NCI-H2196 treated with DMSO at 0.1 percent for 48 hours (cell line): Measurements from ENCODE around the gene TBC1D9.
"Not testable (repeated sequence)": the region's sequence is repeated elsewhere in the genome, so short reads cannot be mapped to it uniquely, and the experiment has no call there.

Experiments used
- DNase-seq: peaks from one replicate; lab custom pipeline; 2025; ENCODE audit not compliant: unreplicated experiment; lab: John Stamatoyannopoulos, UW

Gene TBC1D9

DNA sequence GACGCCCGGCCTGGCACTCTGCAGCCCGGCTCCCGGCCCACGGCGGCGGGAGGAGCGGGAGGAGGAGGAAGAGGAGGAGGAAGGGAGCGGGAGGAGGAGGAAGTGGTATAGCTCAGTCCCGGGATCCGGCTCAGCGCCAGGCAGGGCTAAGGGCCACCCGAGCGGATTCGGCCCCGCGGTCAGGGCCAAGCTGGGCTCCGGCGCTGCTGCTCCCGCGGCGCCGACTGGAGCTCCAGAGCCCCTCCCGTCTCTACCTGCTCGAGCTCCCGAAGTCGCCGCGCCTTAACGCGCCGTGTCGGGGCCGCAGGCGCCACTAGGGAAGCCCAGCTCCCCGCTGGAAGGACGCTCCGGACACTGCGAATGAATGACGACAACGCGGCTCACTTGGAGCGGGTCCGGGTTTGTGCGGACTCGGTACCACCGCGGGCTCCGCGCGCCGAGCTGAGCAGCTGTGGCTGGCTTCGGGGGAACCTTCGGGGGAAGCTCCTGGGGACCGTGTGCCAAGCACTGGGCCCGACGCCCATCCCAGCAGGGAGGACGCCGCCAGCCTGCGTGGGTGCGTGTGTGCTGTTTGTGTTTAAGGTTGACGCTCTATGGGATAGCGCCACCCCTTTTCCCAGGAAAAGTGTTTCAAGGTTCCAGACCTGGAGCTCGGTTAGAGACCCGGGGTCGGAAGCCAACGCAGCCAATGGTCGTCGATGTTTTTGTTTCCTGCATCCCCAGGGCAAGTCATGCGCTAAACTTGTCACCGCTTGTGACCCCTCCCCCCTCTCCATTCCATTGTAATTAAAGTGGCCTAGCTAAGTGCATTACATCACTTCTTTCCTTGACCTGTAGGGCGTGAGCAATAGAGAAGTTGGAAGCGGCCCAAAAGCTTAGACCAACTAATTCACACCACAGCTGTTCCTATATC, at the start of gene TBC1D9:
Gene TBC1D9 (minus strand): TSS at position 67 of the 913 bp plus-strand sequence. CDS start 340 bp downstream, outside the sequence.
- peak; percentile 54 for DNase-seq

DNA sequence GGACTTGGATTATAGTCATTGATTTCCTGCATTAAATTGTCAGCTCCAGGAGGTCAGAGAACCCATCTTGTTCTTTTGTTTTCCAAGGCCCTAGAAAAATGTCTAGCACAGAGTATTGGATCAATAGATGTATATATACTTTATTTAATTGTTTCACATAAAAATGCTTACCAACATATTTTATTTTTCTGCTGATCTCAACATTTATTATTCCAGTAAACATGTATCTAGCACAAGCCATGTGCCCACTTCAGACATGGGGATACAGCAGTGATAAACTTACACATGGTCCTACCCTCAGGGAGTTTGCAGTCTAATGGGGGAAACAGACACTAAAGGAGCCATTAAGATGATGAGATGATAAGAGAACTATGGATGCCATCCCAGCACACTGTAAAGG, 49.1 kb upstream of the TBC1D9 start:
- DNase-seq: no peak

DNA sequence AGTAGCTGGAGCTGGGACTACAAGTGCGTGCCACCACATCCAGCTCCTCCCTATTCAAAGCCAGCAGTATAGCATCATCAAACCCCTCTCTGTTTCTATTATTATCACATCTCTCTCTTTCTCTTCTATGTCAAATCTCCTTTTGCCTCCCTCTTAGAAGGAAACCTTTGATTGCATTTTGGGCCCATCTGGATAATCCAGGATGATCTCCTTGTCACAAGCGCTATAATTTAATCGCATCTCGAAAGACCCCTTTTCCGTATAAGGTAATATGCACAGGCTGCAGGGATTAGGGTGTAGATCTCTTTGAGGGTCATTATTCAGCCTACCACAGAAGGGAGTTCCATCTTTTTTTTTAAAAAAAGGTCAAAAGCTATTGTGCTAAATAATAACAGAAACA, 46.4 kb upstream of the TBC1D9 start:
- no peak for DNase-seq

DNA sequence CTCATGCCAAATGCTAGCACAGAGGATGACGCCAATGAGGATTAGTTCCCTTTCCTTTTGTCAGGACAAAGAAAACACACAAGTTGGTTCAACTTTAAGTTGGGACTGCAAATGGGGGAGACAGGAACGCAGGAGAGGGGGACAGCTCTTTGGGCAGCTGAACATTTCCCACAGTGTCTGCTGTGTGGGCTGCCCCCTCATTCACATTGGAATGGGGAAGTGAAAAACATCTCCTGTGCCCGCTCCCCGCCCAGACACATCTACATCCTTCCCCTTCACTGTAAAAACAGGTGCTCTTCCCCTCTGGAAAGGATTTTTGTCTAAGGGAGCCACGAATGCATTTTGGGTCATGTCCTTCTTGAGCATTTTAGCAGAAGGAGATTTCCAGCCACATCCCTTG, 44.5 kb upstream of the TBC1D9 start:
- DNase-seq: no peak

DNA sequence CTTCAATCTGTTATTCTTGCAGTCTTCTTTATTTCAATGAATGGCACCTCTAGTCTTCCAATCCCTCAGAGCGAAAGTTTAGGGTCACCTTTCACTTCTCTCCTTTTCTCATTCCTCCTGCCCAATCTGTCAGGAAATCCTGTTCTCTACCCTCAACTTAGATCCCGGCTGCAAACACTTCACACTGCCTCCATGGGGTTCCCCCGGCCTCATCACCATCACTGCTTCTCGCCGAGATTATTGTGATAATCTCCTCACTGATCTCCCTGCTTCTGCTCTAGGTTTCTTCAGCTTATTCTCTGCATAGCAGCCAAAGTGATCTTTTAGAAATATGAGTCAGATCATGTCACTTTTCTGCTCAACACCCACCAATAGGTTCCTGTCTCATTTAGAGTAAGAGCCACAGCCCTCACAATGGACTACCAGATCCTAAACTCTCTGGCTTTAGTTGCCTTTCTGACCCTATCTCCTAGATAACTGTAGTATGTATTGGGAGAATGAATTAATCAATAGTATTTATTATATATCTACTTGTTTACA, 43.6 kb upstream of the TBC1D9 start:
- DNase-seq: no peak

DNA sequence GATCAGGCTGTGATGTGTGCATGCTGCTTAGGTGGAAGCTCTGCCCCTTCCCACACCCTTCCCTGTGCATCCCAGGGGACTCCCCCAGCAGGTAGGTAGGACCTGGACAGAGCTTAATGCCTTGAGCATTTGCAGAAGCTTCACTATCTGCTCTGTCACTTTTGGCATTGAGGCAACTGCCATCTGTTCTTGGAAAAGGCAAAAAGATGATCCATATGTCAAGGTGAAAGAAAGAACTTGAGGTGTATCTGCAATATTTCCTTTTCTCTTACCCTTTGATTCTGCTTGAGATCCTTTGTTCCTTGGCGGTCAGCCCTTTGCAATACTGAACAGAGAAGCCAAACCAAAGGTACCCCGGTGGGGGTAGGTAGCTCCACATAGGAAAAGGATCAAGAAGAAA, 37.1 kb upstream of the TBC1D9 start:
- DNase-seq: no peak

DNA sequence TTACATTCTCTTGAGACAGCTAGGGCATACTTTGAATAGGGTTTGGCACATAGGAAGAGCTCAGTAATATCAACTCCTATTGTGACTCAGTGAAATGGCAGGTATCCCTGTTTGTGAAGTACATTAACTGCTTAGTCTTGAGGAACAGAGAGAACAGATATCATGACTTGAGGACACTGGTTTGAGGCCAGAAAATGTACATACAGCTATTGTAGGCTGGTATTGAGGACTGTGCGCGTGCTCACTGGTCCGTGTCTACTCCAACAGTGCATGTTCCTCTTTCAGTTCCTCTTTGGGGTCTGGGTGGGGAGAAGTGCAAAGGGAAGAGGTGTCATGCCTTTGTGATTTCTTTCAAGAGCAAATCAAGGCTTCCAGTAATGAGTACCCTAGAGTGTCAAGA, 34.6 kb upstream of the TBC1D9 start:
- no peak for DNase-seq

DNA sequence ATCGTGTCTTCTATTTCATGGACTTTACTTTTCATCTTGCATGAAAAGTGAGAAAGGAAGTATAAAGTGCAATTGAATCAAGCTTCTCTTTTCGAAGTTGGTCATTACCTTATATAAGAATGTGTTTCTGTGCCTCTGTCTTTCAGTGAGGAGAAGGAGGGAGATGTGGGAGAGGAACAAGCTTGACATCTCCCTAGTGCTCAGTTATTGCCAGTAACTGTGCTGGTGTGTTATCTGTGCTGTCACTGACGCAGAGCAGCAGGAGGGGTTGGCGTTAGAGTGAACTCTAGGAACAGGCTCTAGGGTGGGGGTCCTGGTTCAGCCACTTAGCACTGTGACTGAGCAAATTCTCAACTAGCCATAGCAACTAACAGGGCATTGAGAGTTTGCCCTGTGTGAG, 34.0 kb upstream of the TBC1D9 start:
- no peak for DNase-seq

DNA sequence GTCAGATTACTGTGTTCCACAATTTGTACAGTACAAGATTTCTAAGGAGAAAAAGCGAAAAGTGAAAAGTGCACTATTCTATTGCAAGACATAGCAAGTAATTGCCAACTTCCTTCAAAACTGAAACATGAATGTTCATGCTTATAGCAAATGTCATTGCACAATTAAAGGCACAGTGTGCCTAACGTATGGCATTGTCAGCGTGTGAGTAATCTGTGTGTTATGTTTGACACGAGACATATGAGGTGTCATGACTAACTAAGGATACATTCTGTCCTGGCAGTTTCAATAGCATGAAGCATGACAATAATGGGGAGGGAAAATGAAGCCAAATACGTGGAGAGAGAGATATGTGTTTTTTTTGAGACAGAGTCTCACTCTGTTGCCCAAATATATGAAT, 33.6 kb upstream of the TBC1D9 start:
- no peak for DNase-seq

DNA sequence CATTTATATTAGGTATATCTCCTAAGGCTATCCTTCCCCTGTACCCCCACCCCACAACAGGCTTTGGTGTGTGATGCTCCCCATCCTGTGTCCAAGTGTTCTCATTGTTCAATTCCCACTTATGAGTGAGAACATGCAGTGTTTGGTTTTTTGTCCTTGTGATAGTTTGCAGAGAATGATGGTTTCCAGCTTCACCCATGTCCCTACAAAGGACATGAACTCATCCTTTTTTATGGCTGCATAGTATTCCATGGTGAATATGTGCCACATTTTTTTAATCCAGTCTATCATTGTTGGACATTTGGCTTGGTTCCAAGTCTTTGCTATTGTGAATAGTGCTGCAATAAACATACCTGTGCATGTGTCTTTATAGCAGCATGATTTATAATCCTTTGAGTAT, 26.6 kb upstream of the TBC1D9 start:
- DNase-seq: not testable (repeated sequence)

DNA sequence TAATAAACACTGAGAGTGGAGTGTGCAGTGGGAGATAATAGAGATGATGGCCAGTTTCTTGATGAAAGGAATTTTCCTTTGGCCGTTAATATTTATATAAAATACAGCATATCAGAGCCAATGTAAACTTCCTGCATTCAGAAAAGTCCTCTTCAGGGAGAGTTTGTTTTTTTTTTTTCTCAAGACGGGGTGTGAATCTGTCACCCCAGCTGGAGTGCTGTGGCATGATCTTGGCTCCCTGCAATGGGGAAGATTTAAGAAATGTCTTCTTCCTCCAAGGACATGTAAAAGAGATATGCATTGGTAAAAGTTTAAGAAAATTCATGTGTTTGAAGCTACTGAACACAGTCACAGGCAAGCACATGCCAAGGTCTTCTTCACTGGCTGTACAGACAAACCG, 25.4 kb upstream of the TBC1D9 start:
- no peak for DNase-seq

DNA sequence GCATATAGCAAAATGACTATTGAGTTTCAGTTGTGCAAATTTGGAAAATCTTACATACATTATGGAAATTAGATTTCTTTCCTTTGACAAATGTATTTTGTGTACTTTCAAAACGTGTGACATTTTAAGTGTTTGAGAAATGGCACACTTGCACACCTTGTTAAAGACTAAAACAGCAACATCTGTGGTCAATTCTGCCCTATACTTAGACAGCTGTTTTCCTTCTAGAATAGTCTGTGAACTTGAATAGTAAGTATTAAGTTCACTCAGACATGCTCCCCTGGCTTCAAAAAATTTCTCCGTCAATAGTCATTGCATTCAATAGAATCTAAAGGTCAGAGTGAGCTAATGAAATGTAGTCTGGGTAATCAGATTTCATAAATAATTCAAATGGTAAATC, 21.7 kb upstream of the TBC1D9 start:
- no peak for DNase-seq

DNA sequence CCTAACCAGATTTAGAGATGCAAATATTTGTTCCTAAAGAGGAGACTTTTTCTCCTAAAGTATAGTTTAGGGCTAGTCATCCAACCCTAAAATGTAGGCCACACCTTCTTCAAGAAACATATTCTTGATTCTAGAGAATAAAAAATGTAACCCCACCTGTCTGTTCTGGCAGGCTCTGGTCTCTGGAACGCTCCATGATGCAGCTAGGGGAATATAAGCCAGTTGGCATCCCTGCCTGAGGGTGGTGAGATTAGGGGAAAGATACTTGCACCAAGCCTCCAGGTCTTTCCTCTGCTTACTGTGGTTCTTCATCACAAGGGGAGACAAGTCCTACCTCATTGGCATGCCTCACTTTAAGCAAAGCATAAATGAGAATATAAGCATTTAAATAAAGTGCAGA, 21.2 kb upstream of the TBC1D9 start:
- DNase-seq: no peak

DNA sequence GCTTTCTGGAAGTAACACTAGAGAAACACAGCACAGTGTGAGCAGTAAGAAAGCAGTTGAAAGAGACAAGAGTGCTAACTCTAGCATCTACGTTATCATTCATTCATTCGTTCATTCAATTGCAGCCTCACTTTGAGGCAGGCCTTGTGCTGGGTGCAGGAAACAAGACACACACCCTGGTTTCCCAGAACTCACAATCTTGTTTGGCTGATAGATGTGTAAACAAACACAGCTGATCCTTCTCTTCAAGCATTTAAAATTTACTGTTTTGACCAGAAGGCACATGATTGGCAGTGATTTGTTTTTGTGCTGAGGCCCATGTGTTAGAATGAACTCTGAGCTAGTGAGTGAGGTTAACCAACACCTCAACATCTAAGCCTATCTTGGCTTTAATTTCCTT, 20.4 kb upstream of the TBC1D9 start:
- no peak for DNase-seq

DNA sequence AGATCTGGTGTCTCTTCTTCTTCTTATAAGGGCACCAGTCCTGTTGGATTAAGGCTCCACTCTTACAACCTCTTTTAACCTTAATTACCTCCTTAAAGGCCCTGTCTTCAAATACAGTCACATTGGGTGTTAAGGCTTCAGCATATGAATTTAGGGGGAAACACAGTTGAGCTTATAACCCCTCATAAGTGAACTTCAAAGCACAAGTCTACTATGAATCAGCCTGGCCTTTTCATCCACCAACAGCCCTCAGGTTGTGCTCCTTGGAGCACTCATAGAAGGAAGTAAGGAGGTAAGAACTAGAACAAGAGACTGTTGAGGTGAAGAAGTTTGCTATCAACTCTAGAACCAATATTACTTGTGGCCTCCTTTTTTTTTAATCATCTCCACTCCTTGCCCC, 18.8 kb upstream of the TBC1D9 start:
- no peak for DNase-seq

DNA sequence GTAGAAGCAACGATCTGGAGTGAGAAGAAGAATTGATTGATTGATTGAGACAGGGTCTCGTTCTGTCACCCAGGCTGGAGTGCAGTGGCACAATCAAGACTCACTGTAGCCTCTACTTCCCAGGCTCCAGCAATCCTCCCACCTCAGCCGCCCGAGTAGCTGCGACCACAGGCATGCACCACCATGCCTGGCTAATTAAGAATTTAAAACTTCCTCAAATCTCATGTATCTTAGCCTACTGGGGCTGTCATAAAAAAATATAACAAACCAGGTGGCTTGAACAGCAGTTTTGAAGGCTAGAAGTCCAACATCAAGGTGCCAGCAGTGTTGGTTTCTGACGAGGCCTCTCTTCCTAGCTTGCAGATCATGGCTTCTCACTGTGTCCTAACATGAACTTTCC, 18.3 kb upstream of the TBC1D9 start:
- no peak for DNase-seq

DNA sequence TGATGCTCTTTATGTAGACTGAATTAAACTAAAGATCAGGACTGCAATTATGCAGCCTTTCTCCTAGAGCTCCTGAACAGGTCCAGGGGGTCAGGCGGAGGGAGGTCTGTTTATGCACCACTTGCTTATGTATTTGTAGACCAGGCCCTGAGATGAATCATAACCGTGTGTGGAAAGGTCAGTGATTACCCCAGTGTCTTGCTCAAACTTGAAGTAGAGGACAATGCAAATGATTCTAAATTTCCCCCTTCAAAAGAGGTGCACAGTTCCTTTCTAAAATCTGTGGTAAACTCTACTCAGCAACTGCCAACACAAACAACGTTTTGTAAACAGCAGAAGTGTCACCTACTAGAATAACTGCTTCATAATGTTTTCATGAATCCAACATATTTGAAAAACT, 13.0 kb upstream of the TBC1D9 start:
- DNase-seq: no peak

DNA sequence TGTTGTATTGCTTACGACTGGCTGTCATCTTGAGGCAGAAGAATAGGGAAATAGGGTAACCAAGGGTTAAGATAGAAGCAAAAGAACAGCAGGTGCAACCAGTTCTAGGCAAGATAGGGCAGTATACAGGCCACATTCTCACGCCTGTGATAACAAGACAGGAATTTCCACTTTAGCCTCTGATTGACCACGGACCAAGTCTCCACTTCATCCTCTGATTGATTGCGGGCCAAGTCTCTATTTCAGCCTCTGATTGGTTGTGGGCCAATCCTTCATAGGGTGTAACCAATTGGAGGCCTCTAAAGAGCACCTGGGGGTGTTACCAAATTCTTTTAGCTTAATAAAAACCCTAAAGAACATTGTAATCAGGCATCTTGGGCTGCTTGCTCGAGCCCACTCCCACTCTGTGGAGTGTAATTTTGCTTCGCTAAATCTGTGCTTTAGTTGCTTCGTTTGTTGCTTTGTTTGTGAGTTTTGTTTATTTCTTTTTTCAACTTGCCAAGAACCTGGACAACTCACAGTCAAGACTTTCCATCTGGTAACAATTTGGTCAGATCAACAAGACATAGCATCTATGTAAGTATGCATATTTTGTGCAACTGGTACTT, 8.7 kb upstream of the TBC1D9 start:
- no peak for DNase-seq

DNA sequence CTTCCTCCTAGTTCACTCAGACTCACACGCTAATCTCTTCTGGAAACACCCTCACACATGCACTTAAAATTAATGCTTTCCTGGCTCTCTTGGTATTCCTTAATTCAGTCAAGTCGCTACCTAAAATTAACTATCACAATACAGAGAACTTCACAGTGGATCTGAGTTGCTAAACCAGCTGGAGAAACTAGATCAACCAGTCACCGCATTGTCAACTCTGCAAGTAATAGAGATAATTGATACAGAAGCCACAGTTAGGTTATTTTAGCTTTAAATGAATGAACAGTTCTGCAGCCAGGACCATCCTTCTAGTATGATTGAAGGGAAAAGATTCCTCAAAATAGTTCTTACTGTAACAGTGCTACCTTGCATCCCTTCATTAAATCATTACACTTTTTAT, 6.0 kb upstream of the TBC1D9 start:
- DNase-seq: no peak

DNA sequence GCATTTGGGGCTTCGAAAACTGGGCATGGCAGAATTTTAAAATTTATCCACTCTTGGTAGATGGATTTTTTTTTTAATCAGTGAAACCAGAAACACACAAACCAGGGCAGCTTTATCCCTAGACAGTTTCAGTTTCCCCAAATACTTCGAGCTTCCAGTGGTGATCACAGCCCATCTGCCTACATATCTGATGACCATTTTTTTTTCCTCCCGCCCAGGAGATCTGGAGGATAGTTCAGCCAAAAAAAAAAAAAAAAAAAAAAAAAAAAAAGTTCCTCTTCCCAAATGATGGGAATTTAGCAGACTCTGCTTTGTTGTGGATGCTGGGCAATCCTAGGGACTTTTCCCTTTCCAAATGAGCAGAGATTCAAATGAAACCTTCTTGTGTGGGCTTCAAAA, 1.0 kb upstream of the TBC1D9 start:
- DNase-seq: no peak

DNA sequence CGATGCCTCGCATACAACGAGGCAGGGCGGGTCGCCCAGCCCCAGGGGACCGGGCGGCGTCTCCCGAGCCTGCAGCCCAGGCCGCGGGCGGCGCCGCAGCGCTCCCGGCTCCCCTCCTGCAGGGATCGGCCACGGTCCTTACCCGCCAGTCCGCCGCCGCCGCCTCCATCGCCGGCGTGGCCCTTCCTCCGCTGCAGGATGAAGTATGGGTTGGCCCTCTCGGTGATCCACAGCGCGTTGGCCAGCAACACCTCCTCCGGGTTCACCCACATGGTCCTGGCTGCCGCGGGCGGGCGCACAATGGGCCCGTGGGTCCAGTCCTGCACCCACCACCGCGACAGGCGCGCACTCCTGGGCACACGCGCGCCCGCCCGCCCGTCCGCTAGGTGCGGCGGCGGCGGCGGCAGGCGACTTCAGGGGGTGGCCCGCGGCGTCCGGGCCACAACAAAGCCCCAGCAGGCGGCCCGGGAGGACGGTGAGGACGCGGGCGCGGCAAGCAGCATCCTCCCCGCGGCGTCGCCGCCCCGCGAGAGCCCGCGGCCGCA, 339 bp downstream of the TBC1D9 start:
- DNase-seq: no peak
